Tibial nerve (tissue), 3 donors: ENCODE measurements around the gene FEM1C.

ENCODE experiments used
- POLR2A ChIP-seq, 2 donors: fragments of 450-650 bp; IDR thresholded peaks; one replicate each; pipeline ENCODE4 v1.6.1; 2017; ENCODE audit warnings: antibody characterized with exemption in 2 of 2, mild to moderate bottlenecking in 2 of 2, moderate library complexity in 2 of 2
- TF ChIP-seq, protein P1 (sequence below), 5 experiments: fragments of 200-600 bp in 3 of 5; fragments of 450-650 bp in 2 of 5; sonication (generic) in 3 of 5; IDR thresholded peaks; one replicate each; pipeline ENCODE4 v1.5.1; 2016 to 2019; ENCODE audit warnings: antibody characterized with exemption in 5 of 5, mild to moderate bottlenecking in 3 of 5, moderate library complexity in 2 of 5

- TF ChIP-seq, protein P1, sequence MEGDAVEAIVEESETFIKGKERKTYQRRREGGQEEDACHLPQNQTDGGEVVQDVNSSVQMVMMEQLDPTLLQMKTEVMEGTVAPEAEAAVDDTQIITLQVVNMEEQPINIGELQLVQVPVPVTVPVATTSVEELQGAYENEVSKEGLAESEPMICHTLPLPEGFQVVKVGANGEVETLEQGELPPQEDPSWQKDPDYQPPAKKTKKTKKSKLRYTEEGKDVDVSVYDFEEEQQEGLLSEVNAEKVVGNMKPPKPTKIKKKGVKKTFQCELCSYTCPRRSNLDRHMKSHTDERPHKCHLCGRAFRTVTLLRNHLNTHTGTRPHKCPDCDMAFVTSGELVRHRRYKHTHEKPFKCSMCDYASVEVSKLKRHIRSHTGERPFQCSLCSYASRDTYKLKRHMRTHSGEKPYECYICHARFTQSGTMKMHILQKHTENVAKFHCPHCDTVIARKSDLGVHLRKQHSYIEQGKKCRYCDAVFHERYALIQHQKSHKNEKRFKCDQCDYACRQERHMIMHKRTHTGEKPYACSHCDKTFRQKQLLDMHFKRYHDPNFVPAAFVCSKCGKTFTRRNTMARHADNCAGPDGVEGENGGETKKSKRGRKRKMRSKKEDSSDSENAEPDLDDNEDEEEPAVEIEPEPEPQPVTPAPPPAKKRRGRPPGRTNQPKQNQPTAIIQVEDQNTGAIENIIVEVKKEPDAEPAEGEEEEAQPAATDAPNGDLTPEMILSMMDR (IDR thresholded peaks at IDR 0.05): no peak
- TF ChIP-seq POLR2A (IDR thresholded peaks at IDR 0.05): no peak
Observed at GRCh38 chr5:115530426-115530825, 14.1 kb downstream of the FEM1C start.
